ENCODE measurements around the gene MTERF4.

MTERF4 gene

GRCh38 chr2:241135737-241136136 lies 33.6 kb upstream of the MTERF4 start:
- peak in 9 of 56 donors; percentile 13 to 49 (median 25) for DNase-seq

GRCh38 chr2:241134711-241135110 lies 32.6 kb upstream of the MTERF4 start:
- DNase-seq = no peak

GRCh38 chr2:241133436-241133820 lies 31.3 kb upstream of the MTERF4 start:
- DNase-seq = no peak

GRCh38 chr2:241132538-241133435 lies 30.7 kb upstream of the MTERF4 start:
- DNase-seq = no peak

DNA sequence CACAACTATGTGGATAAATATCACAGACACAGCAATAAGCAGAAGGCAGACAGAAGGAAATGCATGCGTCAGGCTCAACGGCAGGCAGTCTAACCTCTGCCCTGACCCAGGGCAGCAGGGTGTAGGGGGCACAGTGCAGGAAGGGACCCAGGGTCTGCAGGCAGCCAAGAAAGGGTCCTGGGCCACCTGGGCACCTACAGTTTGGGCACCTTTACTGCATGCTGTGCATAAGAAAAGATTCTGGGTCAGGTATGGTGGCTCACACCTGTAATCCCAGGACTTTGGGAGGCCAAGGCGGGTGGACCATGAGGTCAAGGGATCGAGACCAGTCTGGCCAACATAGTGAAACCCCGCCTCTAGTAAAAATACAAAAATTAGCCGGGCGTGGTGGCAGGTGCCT lies 29.4 kb upstream of the MTERF4 start:
- no peak for DNase-seq

DNA sequence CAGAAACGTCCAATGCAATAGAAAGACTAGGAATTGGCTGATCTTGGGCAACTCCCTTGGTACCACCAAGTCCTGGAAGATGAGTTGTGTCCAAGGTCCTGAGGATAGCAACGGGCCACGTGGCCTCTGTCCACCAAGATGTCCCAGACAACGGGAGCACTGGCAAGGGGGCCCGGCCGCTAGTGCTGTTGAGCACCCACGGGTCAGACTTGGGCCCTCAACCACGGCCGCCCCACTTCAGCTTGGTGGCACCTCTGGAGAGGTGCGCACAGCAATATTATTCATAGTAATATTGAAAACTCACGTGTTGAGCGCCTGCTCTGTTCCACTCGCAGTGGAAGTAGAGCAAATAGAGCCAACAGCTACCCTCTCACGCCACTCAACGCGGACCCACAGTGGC lies 28.2 kb upstream of the MTERF4 start:
- no peak for DNase-seq

- DNase-seq = no peak
Measured at GRCh38 chr2:241129086-241129871, 27.2 kb upstream of the MTERF4 start.

- no peak for DNase-seq
Measured at GRCh38 chr2:241128266-241128665, 26.2 kb upstream of the MTERF4 start.

- DNase-seq = no peak
Measured at GRCh38 chr2:241126771-241127202, 24.7 kb upstream of the MTERF4 start.

DNA sequence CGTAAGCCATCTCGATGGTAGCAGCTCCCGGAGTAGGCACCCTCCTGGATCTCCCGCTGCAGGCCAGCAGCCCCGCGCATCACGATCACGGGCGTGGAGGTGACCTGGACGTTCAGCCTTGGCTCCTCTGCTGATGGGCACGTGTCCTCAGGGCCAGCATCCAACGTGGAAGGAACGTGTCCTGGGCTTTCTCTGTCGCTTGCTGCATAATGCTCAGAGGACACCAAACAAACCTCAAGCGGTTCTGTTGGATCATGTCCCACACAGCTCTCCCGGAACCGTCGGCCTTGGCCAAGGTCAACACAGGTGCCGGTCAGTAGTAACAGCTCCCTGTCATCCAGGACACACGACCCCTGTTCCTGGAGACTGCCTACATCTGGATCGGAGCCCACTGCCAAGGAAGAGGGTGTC lies 24.1 kb upstream of the MTERF4 start:
- no peak for DNase-seq

GRCh38 chr2:241125626-241126025 lies 23.5 kb upstream of the MTERF4 start:
- DNase-seq = no peak

- DNase-seq = peak in 32 of 56 donors; percentile 2 to 71 (median 34)
Measured at GRCh38 chr2:241123816-241124536, 21.9 kb upstream of the MTERF4 start.

- DNase-seq = no peak
Measured at GRCh38 chr2:241122376-241123002, 20.4 kb upstream of the MTERF4 start.

GRCh38 chr2:241121008-241121407 lies 18.9 kb upstream of the MTERF4 start:
- DNase-seq = no peak

DNA sequence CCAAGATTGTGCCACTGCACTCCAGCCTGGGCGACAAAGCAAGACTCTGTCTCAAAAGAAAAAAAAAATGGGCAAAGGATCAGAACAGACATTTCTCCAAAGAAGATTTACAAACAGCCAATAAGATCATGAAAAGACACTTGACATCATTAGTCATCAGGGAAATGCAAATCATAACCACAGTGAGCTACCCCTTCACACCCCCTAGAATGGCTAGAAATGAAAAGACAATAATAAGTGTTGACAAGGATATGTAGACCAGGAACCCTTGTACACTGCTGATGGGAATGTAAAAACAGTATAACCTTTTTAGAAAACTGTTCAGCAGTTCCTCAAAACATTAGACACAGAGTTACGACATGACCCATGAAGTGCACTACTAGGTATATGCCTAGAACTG lies 18.4 kb upstream of the MTERF4 start:
- DNase-seq = no peak

DNA sequence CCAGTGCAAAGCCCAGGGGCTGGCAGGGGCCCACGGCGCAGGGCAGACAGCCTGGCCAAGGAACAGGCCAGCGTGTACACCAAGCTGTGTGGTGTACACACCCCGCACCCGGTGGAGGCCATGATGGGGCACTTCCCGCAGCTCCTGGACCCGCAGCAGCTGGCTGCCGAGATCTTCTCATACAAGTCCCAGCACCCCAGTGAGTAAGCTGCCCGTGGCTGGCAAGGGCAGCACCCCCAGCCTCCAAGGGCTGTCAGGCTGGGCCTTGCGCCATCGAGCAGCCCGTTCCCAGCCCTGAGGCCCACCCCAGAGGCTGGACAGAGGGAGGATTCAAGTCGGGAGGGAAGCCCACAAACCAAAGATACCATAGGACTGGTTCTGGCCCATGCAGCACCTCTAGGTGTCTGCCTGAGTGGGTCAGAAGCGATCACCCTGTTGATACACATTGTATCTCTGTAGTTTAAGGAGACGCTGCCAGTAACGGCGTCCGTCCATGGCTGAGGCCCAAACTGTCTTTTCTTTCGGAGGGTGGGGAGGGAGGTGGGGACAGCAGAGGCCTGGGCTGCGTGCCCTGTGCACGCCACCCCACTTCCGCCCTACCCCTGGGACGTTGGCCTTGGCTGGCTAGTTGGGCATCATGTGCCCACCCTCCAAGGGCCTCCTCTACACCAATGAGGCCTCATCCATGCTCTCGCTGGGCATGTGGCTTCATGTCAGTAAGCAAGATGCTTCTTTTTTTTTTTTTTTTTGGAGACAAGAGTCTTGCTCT lies 16.8 kb upstream of the MTERF4 start:
- no peak for DNase-seq

GRCh38 chr2:241116606-241117560 lies 14.8 kb upstream of the MTERF4 start:
- no peak for DNase-seq

GRCh38 chr2:241115361-241115760 lies 13.3 kb upstream of the MTERF4 start:
- no peak for DNase-seq

DNA sequence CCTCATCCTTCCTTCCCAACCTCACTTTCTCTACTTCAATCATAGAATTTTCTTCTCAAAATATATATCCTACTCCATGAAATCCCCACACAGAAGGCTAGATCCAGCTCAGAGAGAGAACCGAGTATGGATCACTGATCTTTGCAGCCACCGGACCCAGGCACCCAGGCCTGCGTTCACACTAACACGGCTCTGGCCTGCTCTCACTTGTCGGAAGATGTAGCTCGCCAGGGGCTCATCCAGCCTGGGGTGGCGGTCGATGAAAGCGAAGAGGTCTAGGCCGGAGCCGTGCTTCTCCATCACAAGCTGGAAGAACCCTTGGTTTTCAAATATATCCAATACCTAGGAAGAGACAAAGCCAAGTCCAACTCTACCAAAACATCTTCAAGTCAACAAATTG lies 12.7 kb upstream of the MTERF4 start:
- no peak for DNase-seq
